ENCODE measurements around the gene BOLA2.
"Not testable (repeated sequence)": the region's sequence is repeated elsewhere in the genome, so short reads cannot be mapped to it uniquely, and the experiment has no call there.

BOLA2 gene
- total RNA-seq, result 0 reads per million in 17 experiments

DNA sequence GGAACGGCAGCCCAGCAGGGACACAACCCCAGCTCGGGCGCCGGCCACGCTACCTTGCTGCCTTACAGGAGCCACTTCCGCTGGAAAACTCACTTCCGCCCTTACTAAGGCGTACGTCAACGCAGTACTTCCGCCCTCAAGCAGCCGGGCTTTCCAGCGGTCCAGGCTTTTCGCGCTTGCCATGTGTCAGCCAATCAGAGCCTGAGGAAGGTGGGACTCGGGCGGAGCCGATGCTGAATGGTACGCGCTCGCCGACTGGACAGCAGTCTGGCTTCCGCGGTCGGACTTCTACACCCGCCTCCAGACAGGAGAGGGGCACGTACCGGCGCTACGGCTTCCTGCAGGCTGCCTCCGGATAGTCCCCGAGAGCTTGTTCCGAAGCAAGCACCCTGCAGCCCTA lies at the start of gene BOLA2, which contains the start of gene SLX1B:
Gene BOLA2, minus strand, starts transcription at position 83 of the 400 bp plus-strand sequence. CDS start 98 bp downstream, outside the sequence.
Gene SLX1B, plus strand, starts transcription at position 265 of the 400 bp plus-strand sequence.
- DNase-seq, result not testable (repeated sequence)

DNA sequence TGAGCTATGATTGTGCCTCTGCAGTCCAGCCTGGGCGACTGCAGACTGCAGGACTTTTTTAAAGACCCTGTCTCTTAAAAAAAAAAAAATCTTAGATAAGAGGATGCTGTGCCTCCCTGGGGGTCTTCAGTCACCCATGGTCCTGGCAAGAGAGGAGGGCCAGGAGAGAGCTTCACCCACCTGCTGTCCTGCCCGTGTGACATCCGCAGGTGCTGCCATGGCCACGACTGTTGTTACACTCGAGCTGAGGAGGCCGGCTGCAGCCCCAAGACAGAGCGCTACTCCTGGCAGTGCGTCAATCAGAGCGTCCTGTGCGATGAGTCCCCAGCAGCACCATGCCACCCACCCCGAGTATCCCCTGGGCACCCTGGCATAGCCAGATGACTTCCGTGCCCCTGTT lies 28.1 kb upstream of the BOLA2 start:
- not testable (repeated sequence) for DNase-seq

DNA sequence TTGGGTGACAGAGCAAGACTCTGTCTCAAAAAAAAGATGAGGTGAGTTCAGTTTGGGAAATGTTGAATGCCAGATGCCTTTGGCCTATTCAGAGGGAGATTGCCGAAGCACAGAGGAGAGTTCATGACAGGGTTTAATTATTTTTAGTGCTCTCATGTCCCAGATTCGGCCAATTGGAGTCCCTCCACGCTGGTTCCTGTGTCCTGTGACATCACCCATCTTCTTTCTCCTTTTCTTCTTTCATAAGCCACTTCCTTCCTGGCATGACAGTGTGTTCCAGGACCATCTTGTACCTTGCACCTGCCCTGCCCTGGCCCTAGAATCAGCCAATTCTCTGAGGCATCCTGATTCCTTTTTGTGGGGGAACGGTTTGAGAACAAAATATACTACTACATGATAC lies 17.9 kb upstream of the BOLA2 start:
- not testable (repeated sequence) for DNase-seq

DNA sequence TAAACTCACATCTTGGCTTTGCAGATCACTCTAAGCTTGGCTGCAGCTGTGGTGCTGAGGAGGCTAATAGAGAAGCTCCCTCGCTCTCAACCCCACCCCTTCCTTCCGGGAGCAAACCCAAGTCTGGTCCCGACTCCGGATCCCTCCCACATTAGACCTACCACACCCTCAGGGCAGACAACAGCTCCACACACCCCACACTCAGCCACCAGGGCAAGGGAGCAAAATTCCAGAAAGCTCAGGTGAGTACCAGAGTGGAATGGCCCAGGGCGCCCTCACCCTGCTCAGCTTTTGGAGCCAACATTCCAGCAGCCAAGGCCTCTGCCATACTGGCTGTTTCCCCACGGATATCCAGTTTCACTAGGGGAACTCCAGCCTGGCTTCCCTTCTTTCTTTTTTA lies 15.5 kb upstream of the BOLA2 start:
- not testable (repeated sequence) for DNase-seq

DNA sequence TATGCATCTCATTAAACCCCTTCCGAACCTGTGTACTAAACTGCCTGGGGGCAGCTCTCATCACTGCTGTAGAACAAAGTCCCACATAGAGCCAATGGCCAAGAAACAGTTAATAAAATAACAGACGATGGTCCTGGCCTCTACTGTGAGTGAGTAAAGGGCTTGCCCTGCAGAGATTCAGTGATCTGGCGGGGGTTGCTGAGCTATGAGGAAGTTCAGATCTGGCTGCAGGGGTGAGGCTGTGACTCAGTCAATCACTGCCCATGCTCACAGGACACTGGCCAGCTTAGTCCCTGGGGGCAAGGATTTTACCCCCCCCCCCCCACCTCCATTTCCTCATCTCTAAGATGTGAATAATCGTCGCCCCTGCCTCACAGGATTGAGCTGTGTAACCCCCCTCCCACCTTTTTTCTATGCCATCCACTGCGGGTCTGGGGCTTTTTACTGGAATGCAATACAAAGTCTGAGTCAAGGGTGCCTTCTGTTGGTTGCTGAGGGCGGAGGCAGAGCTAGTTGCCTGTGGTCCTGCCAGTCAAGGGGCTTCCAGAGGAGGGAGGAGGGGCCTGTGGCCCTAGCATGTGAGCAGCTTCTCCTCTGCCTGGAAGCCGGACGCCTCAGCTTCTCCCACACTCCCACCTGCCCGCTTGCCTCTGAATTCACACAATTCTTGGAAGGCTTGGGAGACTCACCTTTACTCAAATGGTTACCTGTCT lies 13.7 kb upstream of the BOLA2 start:
- not testable (repeated sequence) for DNase-seq

DNA sequence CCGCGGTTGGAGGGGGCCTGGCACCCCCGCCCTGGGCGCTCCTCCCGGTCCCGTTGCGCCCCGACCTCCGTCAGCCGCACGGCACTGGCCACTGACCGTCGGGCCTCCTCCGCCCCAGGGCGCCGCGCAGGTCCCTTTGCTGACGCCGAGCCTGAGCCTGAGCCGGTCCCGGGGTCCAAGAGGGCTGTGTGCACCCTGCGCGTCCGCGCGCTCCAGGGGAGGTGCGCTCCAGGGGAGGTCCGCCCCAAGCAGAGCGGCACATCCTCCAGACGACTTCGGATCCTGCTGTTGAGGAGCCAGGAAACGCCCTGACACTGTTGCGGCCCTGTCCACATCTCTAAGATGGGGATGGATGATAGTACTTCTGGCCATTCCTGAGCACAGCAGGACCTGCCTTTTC lies 12.8 kb upstream of the BOLA2 start:
- DNase-seq, result not testable (repeated sequence)

DNA sequence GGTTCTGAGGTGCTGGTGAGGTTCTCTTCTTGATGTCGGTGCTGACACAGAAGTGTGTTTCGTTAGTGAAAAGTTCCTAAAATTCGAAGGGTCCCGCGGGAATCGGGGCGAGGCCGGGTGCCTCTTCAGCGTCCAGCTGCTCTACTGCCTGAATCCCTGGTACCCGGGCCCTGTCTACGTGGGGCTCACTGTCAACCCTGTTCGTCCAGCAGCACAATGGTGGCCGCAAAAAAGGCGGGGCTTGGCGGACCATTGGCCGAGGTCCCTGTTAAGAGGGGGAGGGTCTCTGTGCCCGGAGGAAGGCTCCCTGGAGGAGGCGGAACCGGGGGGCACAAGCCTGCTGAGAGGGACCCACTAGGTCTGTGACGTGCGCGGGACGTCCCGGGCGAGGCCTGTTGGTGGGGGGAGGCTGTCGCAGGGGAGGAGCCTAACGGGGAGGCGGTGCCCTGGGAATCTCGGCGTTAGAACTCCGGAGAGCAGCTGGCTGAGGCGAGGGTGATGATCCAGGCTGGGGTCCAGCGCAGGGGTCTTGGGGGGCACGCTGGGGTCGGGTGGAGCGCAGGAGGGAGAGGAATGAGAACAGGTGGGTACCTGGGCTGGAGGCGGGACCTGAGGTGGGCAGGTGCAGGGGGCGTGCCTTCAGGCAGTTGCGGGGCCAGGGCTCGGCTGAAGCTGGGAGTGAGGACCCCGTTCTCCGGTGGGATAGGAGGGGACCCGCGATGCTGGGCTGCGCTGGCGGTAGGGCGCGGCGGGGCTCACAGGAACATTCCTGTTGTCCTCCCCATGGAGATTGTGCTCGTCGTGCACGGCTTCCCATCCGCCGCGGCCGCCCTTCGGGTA lies 12.1 kb upstream of the BOLA2 start:
- DNase-seq, result not testable (repeated sequence)

DNA sequence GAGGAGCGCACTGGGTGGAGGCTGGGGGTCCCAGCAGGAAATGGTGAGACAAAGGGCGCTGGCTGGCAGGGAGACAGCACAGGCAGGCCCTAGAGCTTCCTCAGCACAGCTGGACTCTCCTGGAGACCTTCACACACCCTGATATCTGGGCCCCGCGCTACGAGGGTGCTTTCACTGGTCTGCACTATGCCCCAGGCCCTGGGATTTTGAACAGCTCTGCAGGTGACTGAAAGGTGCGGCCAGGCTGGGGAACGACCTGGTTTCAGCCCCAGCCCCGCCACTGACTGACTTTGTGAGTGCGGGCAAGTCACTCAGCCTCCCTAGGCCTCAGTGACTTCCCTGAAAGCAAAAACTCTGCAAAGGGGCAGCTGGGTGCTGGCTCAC lies 6.5 kb upstream of the BOLA2 start:
- DNase-seq, result not testable (repeated sequence)

DNA sequence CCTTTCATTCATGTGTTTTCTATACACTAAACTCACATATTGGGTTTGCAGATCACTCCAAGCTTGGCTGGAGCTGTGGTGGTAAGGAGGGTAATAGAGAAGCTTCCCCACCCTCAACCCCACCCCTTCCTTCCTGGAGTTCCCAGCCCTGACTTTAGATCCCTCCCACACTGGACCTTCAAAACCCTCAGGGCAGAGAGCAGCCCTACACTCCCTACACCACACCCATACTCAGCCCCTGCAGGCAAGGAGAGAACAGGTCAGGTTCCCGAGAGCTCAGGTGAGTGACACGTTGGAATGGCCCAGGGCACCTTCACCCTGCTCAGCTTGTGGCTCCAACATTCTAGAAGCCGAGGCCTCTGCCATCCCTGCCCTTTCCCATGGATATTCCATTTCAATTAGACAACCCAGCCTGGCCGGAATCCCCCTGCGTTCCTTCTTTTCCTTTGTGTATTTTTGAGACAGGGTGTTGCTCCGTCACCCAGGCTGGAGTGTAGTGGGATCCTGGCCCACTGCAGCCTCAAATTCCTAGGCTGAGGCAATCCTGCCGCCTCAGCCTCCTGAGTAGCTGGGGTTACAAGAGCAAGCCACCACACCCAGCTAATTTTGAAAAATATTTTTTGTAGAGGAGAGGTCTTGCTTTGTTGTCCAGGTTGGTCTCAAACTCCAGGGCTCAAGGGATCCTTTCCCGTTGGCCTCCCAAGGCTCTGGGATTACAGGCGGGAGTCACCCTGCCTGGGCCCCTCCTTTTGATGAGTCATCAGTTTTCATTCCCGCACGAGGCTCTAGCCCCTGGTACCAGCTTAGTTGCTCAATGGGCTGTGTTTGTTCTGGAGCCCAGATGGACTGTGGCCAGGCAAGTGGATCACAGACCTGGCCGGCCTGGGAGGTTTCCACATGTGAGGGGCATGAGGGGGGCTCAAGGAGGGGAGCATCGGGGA lies 5.8 kb upstream of the BOLA2 start, which contains the start of gene SULT1A4:
Gene SULT1A4, plus strand, starts transcription at position 208 of the 941 bp plus-strand sequence. CDS start 1,473 bp downstream, outside the sequence.
- DNase-seq, result not testable (repeated sequence)

DNA sequence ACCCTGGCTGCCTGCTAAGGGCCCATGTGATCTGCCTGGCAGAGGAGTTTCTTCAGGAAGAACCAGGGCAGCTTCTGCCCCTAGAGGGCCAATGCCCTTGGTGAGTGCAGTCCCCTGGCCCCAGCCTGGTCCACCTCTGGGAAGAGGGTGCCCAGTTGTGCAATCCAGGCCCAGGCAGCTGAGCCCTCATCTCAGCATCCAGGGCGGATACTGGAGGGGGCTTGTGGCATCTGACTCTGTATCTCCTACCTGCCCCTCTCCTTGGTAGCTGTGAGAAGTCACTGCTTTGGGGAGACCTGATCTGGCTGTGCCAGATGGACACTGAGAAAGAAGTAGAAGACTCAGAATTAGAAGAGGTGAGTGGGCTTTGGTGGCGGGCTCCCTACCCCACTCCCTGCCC lies 3.5 kb upstream of the BOLA2 start:
- DNase-seq, result not testable (repeated sequence)

DNA sequence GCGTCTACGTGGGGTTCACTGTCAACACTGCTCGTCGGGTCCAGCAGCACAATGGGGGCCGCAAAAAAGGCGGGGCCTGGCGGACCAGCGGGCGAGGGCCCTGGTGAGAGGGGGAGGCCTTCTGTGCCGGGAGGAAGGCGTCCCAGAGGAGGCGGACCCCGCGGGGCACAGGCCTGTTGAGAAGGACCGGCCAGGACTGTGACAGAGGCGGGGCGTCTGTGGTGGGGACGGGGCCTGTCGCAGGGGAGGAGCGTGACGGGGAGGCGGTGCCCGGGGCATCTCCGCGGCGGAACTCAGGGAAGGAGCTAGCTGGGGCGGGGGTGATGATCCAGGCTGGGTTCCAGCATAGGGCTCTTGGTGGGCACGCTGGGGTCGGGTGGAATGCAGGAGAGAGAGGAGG lies 677 bp upstream of the BOLA2 start:
- not testable (repeated sequence) for DNase-seq

DNA sequence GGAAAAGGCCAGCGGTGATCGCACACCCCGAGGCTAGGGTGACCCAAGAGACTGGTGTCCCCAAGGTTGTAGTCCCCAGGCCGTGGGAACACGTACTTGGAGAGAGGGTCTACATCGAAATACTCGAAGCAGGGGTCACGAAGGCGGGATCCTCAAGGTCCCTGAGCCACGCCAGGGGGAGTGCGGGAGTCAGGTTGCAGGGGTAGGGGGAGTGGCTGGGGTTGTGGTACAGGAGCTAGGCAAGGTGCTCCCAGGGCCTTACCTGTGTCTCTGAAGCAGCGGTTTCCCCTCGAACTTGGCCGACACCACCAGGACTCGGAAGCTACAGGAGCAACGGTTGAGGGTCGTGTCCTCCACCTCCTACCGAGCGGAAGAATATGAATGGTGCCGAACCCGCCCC lies 397 bp downstream of the BOLA2 start:
- not testable (repeated sequence) for DNase-seq

DNA sequence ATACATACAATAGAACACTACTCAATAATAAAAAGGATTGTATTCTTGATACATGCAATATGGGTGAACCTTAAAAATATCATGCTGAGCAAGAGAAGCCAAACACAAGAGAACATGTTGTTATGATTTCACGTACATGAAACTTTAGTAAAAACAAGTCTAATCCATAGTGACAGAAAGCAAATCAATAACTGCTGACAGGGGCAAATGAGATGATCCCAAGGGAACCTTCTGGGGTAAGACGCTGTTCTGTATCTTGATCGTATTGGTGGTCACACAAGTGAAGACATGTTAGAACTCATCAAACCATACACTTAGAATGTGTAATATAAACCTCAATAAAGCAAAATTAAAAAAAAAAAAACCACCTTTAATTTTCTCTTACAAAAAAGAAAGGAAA lies 28.8 kb downstream of the BOLA2 start:
- DNase-seq, result not testable (repeated sequence)

DNA sequence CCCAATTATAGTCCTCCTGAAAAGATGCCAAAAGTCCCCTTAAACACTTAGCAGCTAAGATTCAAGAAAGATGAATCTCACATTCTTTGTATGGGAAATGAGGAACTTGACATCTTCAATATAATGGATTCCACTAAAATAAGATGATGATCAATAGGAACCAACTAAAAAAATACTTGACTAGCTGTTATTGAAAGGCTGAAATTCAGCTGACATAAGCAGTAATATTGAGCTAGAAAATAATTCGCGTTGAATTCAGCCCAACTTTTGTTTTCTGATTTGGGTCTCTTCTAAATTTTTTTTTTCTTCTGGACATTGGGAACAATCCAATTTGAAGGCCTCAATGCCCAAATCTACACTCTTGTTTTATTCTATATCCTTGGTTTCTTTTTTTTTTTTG lies 30.6 kb downstream of the BOLA2 start:
- not testable (repeated sequence) for DNase-seq

DNA sequence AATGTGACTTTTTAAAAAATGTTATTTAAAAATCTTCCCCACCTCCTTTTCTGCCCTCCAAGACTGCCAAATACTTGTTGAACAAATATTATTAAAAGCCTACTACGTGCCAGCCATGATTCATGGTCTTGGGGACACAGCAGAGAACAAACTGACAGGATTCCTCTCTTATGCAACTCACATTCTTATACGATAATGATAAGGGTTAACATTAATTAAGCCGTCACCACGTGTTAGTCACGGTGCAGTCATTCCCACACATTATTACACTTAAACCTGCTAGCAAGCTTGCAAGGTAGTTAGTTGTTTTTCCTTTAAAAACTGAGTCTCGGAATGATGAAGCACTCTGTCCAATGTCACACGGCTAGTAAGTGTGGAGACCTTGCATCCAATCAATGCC lies 48.9 kb downstream of the BOLA2 start:
- not testable (repeated sequence) for DNase-seq

Measured in suppressor macrophage (primary cell).